GM21576 (cell line): ENCODE results near the gene C1GALT1.
"Not testable (repeated sequence)": the region's sequence is repeated elsewhere in the genome, so short reads cannot be mapped to it uniquely, and the experiment has no call there.

ENCODE experiments used
- ATAC-seq: cut with Tn5 transposase; IDR thresholded peaks from one replicate; pipeline ENCODE4 v1.9.1; 2021; ENCODE audit warnings: mild to moderate bottlenecking, moderate library complexity; ENCODE audit not compliant: unreplicated experiment

The C1GALT1 gene

DNA sequence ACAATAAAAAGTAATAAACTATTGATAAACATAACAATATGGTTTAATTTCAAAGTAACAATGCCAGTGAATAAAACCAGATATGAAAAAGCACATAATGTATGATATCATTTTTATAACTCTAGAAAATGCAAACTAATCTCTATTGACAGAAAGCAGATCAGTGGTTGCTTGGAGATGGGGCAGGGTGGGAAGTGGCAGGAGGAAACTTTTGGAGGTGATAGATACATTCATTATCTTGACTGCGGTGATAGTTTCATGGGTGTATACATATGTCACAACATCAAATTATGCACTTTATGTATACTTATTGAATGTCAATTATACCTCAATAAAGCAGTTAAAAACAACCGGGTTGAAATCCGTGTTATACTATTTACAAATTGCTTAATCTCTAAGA lies 16.0 kb upstream of the C1GALT1 start:
- ATAC-seq: no peak

DNA sequence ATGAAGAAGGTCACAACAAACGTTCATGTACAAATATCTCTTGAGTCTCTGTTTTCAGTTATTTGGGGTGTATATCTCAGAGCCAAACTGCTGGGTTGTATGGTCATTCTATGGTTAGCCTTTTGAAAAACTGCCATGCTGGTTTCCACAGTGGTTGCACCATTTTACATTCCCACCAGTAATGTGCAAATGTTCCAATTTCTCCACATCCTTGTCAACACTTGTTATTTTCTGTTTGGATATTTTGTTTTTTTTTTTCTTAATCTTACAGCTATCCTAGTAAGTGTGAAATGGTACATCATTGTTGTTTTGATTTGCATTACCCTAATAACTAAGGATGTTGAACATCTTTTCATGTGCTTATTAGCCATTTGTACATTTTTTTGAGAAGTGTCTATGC lies 13.0 kb upstream of the C1GALT1 start:
- no peak for ATAC-seq

DNA sequence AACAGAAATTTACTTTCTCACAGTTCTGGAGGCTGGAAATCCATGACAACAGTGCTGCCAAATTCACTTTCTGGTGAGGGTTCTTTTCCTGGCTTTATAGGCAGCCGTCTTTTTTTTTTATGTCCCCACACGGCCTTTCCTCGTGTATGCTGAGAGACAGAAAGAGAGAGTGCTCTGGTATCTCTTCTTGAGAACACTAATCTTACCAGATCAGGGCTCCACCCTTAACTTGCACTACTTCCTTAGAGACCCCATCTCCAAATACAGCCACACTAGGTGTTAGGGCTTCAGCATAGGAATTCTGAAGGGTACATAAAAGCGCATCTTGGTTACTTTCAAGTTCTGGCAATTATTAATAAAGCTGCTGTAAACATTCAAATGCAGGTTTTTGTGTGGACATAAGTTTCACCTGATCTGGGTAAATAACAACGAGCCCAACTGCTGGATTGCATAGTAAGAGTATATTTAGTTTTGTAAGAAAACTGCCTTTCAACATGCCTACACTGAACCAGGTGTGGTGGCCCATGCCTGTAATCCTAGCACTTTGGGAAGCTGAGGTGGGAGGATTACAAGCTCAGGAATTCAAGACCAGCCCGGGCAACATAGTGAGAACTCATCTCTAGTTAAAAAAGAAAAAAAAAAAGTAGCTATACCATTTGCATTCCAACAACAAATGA lies 8.2 kb upstream of the C1GALT1 start:
- ATAC-seq: no peak

DNA sequence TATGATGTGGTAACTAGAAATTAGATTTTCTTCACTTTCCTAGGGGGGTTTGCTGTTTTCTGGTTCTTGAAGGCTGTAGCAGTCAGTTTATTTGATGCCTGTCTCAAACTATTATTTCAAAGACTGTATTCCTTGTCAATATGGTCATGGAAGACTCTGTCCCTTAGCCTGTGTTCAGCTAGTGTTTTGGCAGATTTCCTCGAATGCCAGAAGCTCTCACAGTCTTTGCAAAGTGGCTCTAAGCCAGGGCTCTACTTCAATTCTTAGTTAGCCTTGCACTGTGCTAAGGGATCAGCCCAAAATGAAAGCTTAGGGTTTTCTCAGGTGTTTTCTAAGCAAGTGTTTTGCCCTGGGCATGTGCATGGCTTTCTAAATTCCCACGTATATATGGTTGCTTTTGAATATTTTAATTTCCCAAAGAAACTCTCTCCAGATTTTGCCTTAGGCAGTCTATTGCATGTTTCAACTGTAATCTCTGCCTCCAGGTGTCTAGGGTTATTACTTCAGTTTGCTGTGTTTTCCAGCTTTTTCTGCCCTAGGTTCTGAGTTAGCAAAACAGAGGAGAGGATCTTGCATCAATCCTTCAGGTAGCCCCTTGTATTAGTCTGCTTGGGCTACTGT lies 7.2 kb upstream of the C1GALT1 start:
- ATAC-seq: no peak

DNA sequence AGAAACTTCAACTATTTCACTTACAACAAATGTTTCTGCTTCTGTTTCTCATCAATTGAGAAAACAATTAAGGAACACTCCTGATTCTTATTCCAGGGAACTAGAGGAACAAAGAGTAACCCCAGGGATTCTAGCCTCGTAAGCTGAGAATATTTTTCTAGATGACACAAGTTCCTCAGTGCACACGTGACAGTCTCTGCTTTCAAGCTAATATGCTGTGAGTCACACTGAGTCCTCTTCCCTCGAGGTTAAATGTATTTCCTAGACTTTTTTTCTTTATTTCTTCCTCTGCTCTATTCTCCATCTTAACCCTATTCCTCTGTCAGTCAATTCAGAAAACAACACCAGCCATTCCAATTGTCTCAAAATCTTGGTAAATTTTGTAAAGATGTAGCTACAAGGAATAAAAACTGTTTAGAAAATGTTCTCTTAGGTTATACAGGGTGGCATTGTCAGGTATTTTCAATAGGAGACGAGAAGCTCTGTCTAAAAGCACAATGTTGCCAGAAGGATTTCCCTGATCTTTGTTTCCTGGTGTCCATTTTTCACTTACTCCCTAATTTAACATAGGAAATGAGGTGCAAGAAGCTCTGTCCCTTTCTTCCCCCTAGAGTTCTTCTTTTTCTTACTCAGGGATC lies 5.8 kb upstream of the C1GALT1 start:
- no peak for ATAC-seq

DNA sequence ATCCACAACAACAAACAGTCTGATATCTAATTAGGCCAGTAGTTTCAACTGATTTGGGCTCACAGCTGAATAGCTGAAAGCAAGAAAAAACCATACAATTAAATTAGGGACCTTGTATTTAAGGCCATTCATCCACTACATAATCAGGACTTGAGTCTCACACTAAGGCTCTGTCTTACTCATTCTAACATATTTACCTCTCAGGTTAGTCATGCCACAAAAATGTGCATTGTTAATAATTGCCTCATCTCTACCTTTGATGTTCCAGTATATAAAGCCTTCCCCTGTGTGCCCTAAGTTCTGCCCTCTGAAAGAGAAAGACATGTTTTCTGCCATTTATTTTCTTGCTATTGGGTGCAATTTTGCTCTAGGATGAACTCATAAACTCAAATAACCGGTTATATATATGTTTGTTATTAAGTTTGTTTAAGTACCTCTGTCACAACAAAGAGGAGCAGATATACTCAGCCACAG lies 5.3 kb upstream of the C1GALT1 start:
- ATAC-seq: no peak

DNA sequence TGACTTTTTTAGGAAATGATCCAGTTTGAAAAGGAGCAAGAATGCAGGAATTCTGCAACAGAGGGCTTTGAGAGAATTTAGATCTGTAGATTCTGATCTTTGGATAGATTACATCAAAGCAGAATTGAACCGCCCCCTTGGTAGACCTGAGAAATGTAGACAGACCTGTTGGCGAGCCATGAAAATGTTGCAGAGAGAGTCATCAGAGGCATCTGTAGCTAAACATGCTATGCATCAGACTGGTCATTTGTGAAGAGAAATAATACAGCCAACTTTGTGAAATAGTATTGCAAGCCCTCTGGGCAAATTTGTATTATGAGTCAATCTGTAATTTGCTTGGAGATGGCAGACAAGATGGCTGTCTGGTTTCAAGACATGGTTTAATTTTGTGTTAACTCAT lies 4.3 kb upstream of the C1GALT1 start:
- ATAC-seq: no peak

DNA sequence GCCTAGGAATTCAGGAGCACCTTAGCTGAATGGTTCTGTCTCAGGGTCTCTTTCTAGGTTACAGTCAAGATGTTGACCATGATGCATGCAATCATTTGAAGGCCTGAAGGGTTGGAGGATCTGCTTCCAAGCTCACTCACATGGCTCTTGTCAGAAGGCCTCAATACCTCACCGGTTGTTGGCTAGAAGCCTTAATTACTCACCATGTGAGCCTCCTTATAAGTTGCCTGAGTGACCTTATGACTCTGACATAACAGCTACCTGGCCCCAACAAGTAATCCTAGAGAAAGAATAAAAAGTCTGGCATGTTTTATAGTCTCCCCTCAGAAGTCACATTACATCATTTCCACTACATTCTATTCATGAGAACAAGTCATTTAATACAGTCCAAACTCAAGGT lies 3.4 kb upstream of the C1GALT1 start:
- no peak for ATAC-seq

DNA sequence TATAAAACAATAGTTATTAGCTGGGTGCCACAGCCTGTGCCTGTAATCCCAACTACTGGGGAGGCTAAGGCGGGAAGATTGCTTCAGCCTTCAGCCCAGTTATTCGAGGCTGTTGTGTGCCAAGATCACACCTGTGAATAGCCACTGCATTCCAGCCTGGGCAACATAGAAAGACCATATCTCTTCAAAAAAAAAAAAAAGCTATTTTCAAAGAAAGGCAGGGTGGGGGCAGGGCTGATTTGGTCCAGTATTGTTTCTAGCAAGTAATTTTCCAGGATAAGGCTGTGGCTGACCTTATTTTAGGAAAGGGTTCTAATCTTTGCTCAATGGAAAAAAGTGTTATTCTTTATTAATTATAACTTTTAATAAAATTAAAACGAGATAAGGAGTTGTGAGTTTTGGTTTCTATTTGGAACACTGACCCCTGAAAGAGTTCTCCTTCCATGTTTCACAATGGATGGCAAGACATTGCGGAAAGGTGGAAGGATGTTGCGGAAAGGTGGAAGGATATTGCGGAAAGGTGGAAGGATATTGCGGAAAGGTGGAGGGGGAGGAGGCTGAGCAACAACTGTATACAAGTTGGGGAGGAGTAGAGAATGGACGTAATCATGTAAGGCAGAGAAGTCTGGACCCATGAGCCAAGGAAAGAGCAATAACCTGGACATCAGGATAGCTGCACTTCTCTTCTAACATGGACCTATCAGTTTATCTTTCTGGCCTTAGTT lies 1.5 kb upstream of the C1GALT1 start:
- ATAC-seq: no peak

DNA sequence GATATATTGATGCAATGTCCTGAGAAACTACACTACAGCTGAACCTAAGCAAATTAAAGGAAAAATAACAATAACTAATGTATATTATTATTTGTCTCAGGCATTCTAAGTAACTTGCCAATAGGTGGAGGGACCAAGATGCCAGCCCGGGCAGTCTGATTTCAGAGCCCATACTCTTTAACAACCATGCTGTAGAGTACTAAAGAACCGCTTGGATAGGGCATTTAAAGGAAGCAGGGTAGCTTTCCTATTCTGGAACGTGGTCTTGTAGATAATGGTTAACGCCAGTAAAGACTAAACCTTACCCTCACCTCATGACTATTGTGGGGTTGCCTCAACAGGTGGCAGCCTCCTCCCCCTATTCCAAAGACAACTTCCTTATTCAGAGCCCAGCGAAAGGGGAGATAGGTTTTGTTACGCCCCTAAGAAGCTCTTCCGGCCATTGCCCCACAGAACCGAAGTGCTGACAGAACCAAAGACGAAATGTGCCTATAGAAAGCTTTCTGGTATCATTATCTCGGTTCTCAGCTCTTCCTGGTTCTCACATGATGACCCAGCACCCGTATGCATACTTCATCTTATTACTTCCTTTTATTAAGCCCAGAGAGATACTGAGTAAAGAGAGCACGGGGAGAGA lies 707 bp upstream of the C1GALT1 start:
- ATAC-seq: peak; percentile 49

DNA sequence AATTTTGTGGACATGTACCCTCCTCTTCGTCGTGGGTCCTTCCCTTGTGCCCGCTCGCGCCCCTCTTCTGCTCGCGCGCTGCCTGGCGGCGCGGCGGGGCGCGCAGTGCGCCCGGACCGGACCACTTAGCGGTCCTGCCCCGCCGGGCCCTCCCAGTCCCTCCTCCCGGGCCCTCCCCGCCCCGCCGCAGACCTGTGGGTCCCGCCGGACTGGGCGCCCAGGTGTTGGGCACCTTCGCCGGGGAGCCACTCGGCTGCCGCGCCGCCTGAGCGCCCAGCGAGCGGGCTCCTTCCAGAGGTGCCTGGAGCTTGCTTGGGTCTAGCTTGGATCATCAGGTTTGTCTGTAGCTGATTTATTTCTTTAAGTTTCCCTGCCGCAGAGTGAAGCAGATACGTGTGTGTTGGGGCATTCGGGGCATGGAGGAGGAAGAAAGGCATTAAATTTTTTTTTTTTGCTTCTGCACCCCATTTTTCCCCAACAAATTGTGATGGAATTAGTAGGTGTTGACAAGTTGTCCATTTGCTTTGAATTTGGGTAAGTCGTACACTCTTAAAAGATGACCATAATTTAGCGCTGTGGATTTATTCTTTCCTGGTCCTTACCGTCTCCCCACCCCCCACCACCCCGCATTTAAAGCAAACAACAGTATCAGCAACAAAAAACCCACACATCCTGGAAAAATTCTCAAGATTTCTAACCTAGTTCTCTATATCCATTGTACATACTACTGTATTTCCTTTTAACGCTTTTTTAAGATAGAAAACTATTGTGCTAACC lies 905 bp downstream of the C1GALT1 start:
- ATAC-seq: peak; percentile 21

DNA sequence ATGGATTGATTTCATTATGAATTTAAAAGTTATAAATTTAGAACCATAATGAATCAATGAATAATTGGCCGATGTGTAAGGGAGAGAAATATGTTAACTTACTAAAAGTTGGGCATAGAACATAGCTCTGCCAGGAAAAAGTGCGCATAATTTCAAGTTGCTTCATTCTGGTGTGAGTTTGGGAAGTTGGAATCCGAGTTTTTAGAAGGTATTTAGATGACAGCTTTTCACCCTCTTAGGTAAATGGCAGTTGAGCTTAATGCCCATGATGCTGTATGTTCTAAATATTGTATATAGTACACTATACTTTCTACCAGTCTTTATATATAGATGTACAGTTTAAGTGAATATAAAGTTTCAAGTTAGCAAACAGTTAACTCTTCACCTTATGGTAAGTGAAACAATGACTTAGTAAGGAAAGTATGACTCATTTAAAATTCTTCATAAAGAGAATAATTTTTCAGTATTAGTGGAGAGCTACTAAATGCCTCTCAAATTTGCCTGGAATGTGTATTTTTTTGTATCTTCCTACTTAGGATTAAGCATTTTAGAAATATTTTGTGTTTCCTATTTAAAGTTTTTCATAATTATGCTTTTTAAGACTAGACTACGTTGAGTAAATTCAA lies 1.6 kb downstream of the C1GALT1 start:
- ATAC-seq: no peak

DNA sequence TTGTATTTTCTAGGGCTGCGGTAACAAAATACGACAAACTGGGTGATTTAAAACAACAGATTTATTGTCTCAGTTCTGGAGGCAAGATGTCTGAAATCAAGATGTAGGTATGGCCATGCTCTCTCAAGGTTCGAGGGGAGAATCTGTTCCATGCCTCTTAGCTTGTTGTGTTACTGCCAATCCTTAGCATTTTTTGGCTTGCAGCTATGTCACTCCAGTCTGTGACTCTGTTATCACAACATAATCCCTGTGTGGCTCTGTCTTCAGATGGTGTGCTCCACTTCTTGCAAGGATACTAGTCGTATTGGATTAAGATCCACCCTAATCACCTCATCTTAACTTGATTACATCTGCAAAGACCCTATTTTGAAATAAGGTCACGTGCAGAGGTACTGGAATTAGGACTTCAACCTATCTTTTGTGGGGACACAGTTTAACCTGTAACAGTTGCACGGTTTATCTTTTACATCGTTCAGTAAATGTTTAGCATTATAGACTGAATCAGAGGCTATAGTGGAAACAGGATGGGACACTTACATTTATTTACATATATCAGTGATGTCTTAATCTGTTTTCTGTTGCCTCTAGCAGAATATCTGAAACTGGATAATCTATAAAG lies 3.1 kb downstream of the C1GALT1 start:
- no peak for ATAC-seq

DNA sequence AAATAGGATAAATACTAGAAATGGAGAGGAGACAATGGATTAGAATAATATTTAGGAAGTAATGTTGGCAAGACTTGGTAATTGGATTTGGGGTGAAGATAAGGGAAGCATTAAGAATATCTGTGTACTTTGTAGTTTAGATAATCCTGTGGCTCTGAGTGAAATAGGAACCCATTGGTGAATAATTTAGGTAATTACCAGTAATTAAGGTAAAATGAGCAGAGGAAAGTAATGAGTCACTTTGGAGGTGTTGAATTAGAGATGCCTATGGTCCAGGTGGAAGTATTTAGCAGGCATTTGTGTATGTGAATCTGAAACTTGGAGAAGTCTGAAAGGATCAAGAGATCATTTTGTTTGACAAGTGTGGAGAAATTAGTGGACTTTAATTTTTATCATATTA lies 5.7 kb downstream of the C1GALT1 start:
- no peak for ATAC-seq

DNA sequence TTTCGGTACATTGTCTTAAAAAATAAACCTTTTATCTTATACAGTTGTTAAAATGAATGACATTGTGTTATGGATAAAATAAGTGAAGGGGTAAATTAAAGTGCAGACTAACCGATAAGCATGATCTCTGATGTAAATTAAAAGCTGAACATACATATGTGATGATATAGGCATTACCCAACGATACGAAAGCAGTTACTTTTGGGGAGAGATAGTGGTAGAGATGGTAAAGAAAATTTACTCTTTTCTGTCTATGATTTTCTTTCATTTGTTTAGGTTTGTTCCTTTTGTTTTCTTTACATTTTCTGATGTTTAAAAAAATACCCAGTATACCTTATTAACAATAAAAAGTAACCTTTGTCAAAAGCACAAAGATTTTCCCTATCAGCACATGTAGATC lies 6.4 kb downstream of the C1GALT1 start:
- no peak for ATAC-seq

DNA sequence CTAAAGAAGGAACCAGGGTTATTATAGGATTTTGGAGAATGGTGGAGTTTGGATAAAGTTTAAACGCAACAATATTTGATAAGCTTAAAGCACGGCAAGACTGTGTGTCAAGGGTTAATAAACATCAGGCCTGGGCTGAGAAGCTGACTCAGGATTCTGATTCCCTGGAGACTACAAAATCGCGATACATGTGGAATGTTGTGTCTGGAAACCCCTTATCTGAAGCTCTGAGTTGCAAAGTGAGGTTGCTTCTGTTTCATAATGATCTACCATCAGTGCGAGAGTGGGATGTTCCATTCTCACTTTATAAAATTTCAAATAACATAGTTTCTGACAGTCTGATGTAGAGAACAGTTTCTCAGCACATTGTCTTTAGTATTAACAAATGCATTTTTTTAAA lies 7.8 kb downstream of the C1GALT1 start:
- ATAC-seq: no peak

DNA sequence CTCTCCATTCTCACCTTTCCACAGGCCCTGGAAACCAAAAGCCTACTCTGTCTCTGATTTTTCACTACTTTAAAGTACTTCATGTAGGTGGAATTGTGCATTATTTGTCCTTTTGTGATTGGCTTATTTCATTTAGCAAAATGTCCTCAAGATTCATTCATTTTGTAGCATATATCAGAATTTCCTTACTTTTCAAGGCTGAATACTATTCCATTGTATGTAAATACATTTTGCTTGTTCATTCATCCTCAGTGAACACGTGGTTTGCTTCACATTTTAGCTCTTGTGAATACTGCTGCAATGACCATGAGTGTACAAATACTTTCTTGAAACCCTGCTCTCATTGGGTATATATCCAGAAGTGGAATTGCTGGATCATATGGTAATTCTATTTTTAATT lies 8.8 kb downstream of the C1GALT1 start:
- ATAC-seq: no peak

DNA sequence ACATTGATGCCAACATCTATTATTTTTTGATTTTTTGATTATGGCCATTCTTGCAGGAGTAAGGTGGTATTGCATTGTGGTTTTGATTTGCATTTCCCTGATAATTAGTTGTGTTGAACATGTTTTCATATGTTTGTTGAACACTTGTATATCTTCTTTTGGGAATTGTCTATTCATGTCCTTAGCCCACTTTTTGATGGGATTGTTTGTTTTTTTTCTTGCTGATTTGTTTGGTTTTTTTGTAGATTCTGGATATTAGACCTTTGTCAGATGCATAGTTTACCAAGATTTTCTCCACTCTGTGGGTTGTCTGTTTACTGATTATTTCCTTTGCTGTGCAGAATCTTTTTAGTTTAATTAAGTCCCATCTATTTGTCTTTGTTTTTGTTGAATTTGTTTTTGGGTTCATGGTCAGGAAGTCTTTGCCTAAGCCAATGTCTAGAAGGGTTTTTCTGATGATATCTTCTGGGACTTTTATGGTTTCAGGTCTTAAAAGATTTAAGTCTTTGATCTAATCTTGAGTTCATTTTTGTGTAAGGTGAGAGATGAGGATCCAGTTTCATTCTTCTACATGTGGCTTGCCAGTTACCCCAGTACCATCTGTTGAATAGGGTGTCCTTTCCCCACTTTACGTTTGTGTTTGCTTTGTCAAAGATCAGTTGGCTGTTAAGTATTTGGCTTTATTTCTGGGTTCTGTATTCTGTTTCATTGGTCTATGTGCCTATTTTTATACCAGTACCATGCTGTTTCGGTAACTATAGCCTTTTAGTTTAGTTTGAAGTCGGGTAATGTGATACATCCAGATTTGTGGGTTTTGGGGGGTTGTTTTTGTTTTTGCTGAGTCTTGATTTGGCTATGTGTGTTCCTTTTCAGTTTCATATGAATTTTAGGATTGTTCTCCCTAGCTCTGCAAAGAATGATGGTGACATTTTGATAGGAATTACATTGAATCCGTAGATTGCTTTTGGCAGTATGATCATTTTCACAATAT lies 10.7 kb downstream of the C1GALT1 start:
- not testable (repeated sequence) for ATAC-seq
